GM18526 (cell line): Measurements from ENCODE around the gene KIF2C.

Experiments used
- POLR2A ChIP-seq: IDR thresholded peaks from 3 replicates; pipeline ENCODE4 v1.6.1; 2011; ENCODE audit not compliant: insufficient read length; ENCODE audit errors: extremely low read depth

Gene KIF2C

GRCh38 chr1:44713321-44713781, 26.3 kb upstream of the KIF2C start:
- TF ChIP-seq POLR2A: no peak

GRCh38 chr1:44714532-44714931, 25.1 kb upstream of the KIF2C start:
- no peak for TF ChIP-seq POLR2A

GRCh38 chr1:44714944-44715571, 24.6 kb upstream of the KIF2C start:
- no peak for TF ChIP-seq POLR2A

- no peak for TF ChIP-seq POLR2A
Observed at GRCh38 chr1:44717156-44717555, 22.5 kb upstream of the KIF2C start.

GRCh38 chr1:44717653-44718052, 22.0 kb upstream of the KIF2C start:
- TF ChIP-seq POLR2A: no peak

- no peak for TF ChIP-seq POLR2A
Observed at GRCh38 chr1:44718091-44718490, 21.5 kb upstream of the KIF2C start.

GRCh38 chr1:44719318-44719717, 20.3 kb upstream of the KIF2C start:
- no peak for TF ChIP-seq POLR2A

GRCh38 chr1:44720281-44720680, 19.4 kb upstream of the KIF2C start:
- TF ChIP-seq POLR2A: no peak

- TF ChIP-seq POLR2A: peak; percentile 100
Observed at GRCh38 chr1:44721485-44722361, 17.9 kb upstream of the KIF2C start.

- TF ChIP-seq POLR2A: no peak
Observed at GRCh38 chr1:44723064-44723463, 16.6 kb upstream of the KIF2C start.

GRCh38 chr1:44723496-44724295, 15.9 kb upstream of the KIF2C start:
- no peak for TF ChIP-seq POLR2A

- no peak for TF ChIP-seq POLR2A
Observed at GRCh38 chr1:44724296-44724954, 15.2 kb upstream of the KIF2C start.

- no peak for TF ChIP-seq POLR2A
Observed at GRCh38 chr1:44724955-44725698, 14.5 kb upstream of the KIF2C start.

GRCh38 chr1:44730741-44731512, 8.7 kb upstream of the KIF2C start, which contains the start of gene RNU5D-1:
TSS of gene RNU5D-1 (minus strand) at chr1:44731170.
- peak; percentile 97 for TF ChIP-seq POLR2A

GRCh38 chr1:44733365-44733764, 6.3 kb upstream of the KIF2C start:
- TF ChIP-seq POLR2A: no peak
